Heart right ventricle (tissue), 16 donors: ENCODE data around the gene MPHOSPH10. TPM values are rescaled to one million over a fixed set of nuclear protein-coding genes. Genes with fewer than 3 reads are reported as not detected.
"Not testable (repeated sequence)": the region's sequence is repeated elsewhere in the genome, so short reads cannot be mapped to it uniquely, and the experiment has no call there.

Source experiments
- ATAC-seq, 8 donors: fragments of 200-7000 bp; cut with Tn5 transposase; one replicate each; pipeline ENCODE4 v1.9.1; 2020; ENCODE audit warnings: mild to moderate bottlenecking in 8 of 8, moderate library complexity in 8 of 8, moderate number of reproducible peaks in 1 of 8
- DNase-seq, 2 donors: peaks; one replicate each; pipeline ENCODE4 v3.0.0-alpha.2; 2020
- H3K27ac ChIP-seq, 10 donors: fragments of 200-600 bp; sonication (generic) in 2 of 10; one replicate each; pipeline versions ENCODE4 v1.5.0 to v1.8.0; 2020 to 2022; ENCODE audit warnings: mild to moderate bottlenecking in 3 of 10
- H3K27me3 ChIP-seq, 7 donors: fragments of 200-600 bp; one replicate each; pipeline ENCODE4 v1.8.0; 2021 to 2022; ENCODE audit warnings: mild to moderate bottlenecking in 2 of 7
- H3K36me3 ChIP-seq, 9 donors: fragments of 200-600 bp; sonication (generic) in 1 of 9; one replicate each; pipeline versions ENCODE4 v1.5.0 to v1.8.0; 2020 to 2022; ENCODE audit warnings: mild to moderate bottlenecking in 2 of 9
- H3K4me1 ChIP-seq, 9 donors: fragments of 200-600 bp; sonication (generic) in 1 of 9; one replicate each; pipeline versions ENCODE4 v1.5.0 to v1.8.0; 2020 to 2022; ENCODE audit warnings: mild to moderate bottlenecking in 4 of 9
- H3K4me3 ChIP-seq, 10 donors: fragments of 200-600 bp; sonication (generic) in 2 of 10; one replicate each; pipeline versions ENCODE4 v1.5.0 to v1.8.0; 2020 to 2022; ENCODE audit warnings: mild to moderate bottlenecking in 7 of 10, moderate library complexity in 2 of 10
- H3K9me3 ChIP-seq, 11 donors: fragments of 200-600 bp in 10 of 11; sonication (generic) in 2 of 11; one replicate each; pipeline versions ENCODE4 v1.5.0 to v1.8.0; 2013 to 2022; ENCODE audit warnings: mild to moderate bottlenecking in 2 of 11, control low read depth in 1 of 11, moderate library complexity in 1 of 11
- CTCF ChIP-seq, 9 donors: fragments of 200-600 bp; sonication (generic) in 2 of 9; IDR thresholded peaks; one replicate each; pipeline versions ENCODE4 v1.5.0 to v1.8.0; 2021 to 2022; ENCODE audit warnings: antibody characterized with exemption in 9 of 9, mild to moderate bottlenecking in 5 of 9, moderate library complexity in 1 of 9
- whole genome bisulfite sequencing, 2 donors: extraction: QIAGEN DNeasy Blood & Tissue Kit; methylation state at CpG; one replicate each; pipeline ENCODE4 v1.1.7; 2013; ENCODE audit warnings: inconsistent platforms in 1 of 2; 5-methylcytosine and 5-hydroxymethylcytosine counted together
- intact Hi-C, 10 donors: fragments of 100-400 bp; cut with DNase I; formaldehyde crosslinking; loops; one replicate each; pipeline versions ENCODE4 v1.11.1 to v1.14.2; 2022
- polyA plus RNA-seq, 2 donors: library from polyadenylated mRNA; stranded (reverse); fragments of 200-250 nt; gene quantifications; one replicate each; pipeline ENCODE4 v1.2.3, GENCODE V29; 2013
- total RNA-seq, 10 donors: library from RNA; stranded (reverse); fragmentation: NEBNext Ultra II Directional in 3 of 10; extraction: Animal tissue kit (Norgen Biotek cat#: 25700) in 3 of 10; gene quantifications; one replicate each; pipeline versions ENCODE4 v1.2.1 to v1.2.4, GENCODE V29; 2021 to 2023
- donor health status: Arrhythmogenic right ventricular cardiomyopathy.
- donor health status: ischemic (EF 13 %, LVEDD 7.1; RV severe dilation, severe dysfunction).
- donor health status: healthy with polysubstance abuse.
- donor health status: DM: no; HTN: yes; CAD: no.
- donor health status: DM: no; HTN: no; CAD: no.
- donor health status: ischemic (EF 25% LVEDD 6.9; RV normal size, moderate dysfunction).
- donor health status: ischemic (EF 25% LVEDD 5.7; RV mildly dilated, moderate dysfunction).
- donor health status: healthy.
- donor health status: DM: yes; HTN: yes; CAD: no.
- donor health status: Ischemic cardiomyopathy.
- donor health status: ischemic (EF 35%, LVEDD 5.7; RV mildly dilated, moderate dysfunction).
- donor health status: nonischemic (EF 11% LVEDD 7.7; RV severe dilation, severe dysfunction).
- donor health status: DM: yes; HTN: yes; CAD: no.
- donor health status: PGD.
- donor health status: ischemic (EF 29% LVEDD 5.4; RV normal size, mild dysfunction).
- donor health status: nonischemic (EF 23%, LVEDD 6.1; RV moderate dilation, normal function).

Gene MPHOSPH10
- total and polyA plus RNA-seq, 12 donors = 18.5 to 39.4 (median 22.9) TPM

GRCh38 chr2:71103809-71104208, 26.6 kb upstream of the MPHOSPH10 start:
- no peak for TF ChIP-seq CTCF (IDR thresholded peaks at IDR 0.05)
- 89 to 92% methylated on average over 5 of the region's 5 CpGs for WGBS, 2 donors
- Histone ChIP-seq H3K4me1 (peaks cover 0 to 6% (median 0%) of the 10 kb centered on the region in 9 donors), H3K27ac (no peak overlapping the region), H3K27me3 (no peaks in the 10 kb centered on the region), H3K9me3 (no peaks in the 10 kb centered on the region), H3K36me3 (peaks cover 0 to 14% (median 0%) of the 10 kb centered on the region in 9 donors), H3K4me3 (no peak overlapping the region)
- no peak for ATAC-seq
- no peak for DNase-seq
- intact Hi-C loops = loop anchor here in 1 of 10 donors (10.0 kb wide), 1 partner anchor 81 kb away; no protein-coding TSS in a partner anchor

DNA sequence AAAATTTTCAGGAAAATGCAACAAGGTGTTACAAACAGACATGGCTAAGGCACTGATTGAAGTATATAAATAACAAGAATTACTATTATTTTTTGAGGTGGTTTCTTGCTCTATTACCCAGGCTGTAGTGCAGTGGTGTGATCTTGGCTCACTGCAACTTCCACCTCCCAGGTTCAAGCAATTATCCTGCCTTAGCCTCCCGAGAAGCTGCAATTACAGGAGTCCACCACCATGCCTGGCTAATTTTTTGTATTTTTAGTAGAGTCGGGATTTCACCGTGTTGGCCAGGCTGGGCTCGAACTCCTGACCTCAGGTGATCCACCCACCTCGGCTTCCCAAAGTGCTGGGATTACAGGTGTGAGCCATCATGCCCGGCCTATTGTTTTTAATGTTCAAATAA, 24.0 kb upstream of the MPHOSPH10 start:
- not testable (repeated sequence) for DNase-seq, ATAC-seq, H3K4me3 ChIP-seq, H3K9me3 ChIP-seq, H3K27me3 ChIP-seq, H3K27ac ChIP-seq, H3K4me1 ChIP-seq
- H3K36me3 ChIP-seq = peaks cover 0 to 41% (median 9%) of the 10 kb centered on the region in 9 donors
- intact Hi-C loops = loop anchor here in 1 of 10 donors (10.0 kb wide), 1 partner anchor 78 kb away; no protein-coding TSS in a partner anchor
- 88 to 93% methylated on average over 6 of the region's 6 CpGs for WGBS, 2 donors

GRCh38 chr2:71108091-71108490, 22.3 kb upstream of the MPHOSPH10 start:
- 83 to 92% methylated on average over 2 of the region's 2 CpGs for WGBS, 2 donors
- DNase-seq (no peak), ATAC-seq (no peak)
- Histone ChIP-seq H3K9me3 (no peaks in the 10 kb centered on the region), H3K36me3 (peaks cover 0 to 55% (median 9%) of the 10 kb centered on the region in 9 donors), H3K4me1 (no peaks in the 10 kb centered on the region), H3K27me3 (no peaks in the 10 kb centered on the region), H3K27ac (no peak overlapping the region), H3K4me3 (no peak overlapping the region)
- intact Hi-C loops = loop anchor here in 1 of 10 donors (10.0 kb wide), 1 partner anchor 77 kb away; no protein-coding TSS in a partner anchor
- no peak for TF ChIP-seq CTCF (IDR thresholded peaks at IDR 0.05)

GRCh38 chr2:71113843-71114242, 16.6 kb upstream of the MPHOSPH10 start:
- peaks cover 0 to 98% (median 30%) of the 10 kb centered on the region in 9 donors for H3K36me3 ChIP-seq
- no peak for TF ChIP-seq CTCF (IDR thresholded peaks at IDR 0.05)

GRCh38 chr2:71117063-71117462, 13.4 kb upstream of the MPHOSPH10 start:
- Histone ChIP-seq H3K27ac (no peak overlapping the region), H3K9me3 (no peaks in the 10 kb centered on the region), H3K27me3 (no peaks in the 10 kb centered on the region), H3K4me1 (peaks cover 0 to 9% (median 0%) of the 10 kb centered on the region in 9 donors), H3K36me3 (peaks cover 0 to 98% (median 23%) of the 10 kb centered on the region in 9 donors), H3K4me3 (no peak overlapping the region)
- DNase-seq = no peak
- intact Hi-C loops = no loop called here
- no peak for TF ChIP-seq CTCF (IDR thresholded peaks at IDR 0.05)
- no peak for ATAC-seq

More at GRCh38 chr2:71113843-71114242, 16.6 kb upstream of the MPHOSPH10 start:
- DNase-seq = no peak
- Histone ChIP-seq H3K4me3 (no peak overlapping the region), H3K27ac (no peak overlapping the region), H3K4me1 (no peaks in the 10 kb centered on the region), H3K9me3 (no peaks in the 10 kb centered on the region), H3K27me3 (no peaks in the 10 kb centered on the region)
- no peak for ATAC-seq
- intact Hi-C loops = no loop called here
- WGBS, 2 donors = 88% methylated on average over 1 of the region's 1 CpG
